Coronary artery (tissue), 2 donors: ENCODE data around the gene NHEJ1.

Source experiments
- DNase-seq: peaks from one replicate; pipeline ENCODE4 v3.0.0-alpha.2; 2017; ENCODE audit warnings: low spot score
- H3K27ac ChIP-seq, 2 donors: fragments of 200-600 bp; sonication (generic); one replicate each; pipeline ENCODE4 v1.5.1; 2016 to 2019
- H3K4me3 ChIP-seq: fragments of 200-600 bp; sonication (generic); 2 replicates; pipeline ENCODE4 v1.5.1; 2016; ENCODE audit warnings: mild to moderate bottlenecking, moderate library complexity
- TF ChIP-seq, protein P1 (sequence below): fragments of 200-600 bp; sonication (generic); IDR thresholded peaks from one replicate; pipeline ENCODE4 v1.5.1; 2019; ENCODE audit warnings: antibody characterized with exemption

The NHEJ1 gene

GRCh38 chr2:219028996-219029828, 131.4 kb downstream of the NHEJ1 start:
- DNase-seq: no peak
- no peak overlapping the region for H3K27ac ChIP-seq
- TF ChIP-seq, protein P1, sequence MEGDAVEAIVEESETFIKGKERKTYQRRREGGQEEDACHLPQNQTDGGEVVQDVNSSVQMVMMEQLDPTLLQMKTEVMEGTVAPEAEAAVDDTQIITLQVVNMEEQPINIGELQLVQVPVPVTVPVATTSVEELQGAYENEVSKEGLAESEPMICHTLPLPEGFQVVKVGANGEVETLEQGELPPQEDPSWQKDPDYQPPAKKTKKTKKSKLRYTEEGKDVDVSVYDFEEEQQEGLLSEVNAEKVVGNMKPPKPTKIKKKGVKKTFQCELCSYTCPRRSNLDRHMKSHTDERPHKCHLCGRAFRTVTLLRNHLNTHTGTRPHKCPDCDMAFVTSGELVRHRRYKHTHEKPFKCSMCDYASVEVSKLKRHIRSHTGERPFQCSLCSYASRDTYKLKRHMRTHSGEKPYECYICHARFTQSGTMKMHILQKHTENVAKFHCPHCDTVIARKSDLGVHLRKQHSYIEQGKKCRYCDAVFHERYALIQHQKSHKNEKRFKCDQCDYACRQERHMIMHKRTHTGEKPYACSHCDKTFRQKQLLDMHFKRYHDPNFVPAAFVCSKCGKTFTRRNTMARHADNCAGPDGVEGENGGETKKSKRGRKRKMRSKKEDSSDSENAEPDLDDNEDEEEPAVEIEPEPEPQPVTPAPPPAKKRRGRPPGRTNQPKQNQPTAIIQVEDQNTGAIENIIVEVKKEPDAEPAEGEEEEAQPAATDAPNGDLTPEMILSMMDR: no peak

GRCh38 chr2:219028141-219028540, 132.5 kb downstream of the NHEJ1 start:
- Histone ChIP-seq H3K4me3 (no peak overlapping the region), H3K27ac (no peak overlapping the region)
- TF ChIP-seq, protein P1: no peak
- no peak for DNase-seq

More at GRCh38 chr2:219028996-219029828, 131.4 kb downstream of the NHEJ1 start:
- no peak overlapping the region for H3K4me3 ChIP-seq

DNA sequence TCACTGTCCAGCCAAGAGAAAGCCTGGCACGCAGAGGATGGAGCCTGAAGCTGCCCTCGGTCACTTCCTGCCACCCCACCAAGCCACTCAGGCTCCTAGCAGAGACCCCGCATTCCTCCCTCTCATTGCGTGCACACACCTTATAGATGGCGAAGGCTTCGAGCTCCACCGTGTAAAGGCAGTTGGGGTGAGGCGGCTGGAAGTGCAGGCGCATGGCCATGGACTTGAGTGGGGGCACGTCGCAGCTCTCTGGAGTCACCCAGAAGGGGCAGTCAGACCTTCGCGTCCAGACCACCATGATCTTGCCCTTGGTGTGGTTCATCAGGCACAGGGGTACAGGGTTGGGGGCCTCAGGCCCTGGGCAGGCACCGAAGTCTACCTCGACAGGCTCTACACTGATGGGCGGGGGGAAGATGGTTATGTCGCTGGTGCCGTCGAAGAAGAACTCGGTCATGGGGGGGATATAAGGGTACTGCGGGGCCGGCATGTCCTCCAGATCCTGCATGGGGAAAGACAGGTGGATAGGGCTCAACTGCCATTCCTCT, 133.0 kb downstream of the NHEJ1 start:
- Histone ChIP-seq H3K4me3 (no peak overlapping the region), H3K27ac (no peak overlapping the region)
- no peak for DNase-seq
- TF ChIP-seq, protein P1: no peak

- Histone ChIP-seq H3K27ac (no peak overlapping the region), H3K4me3 (no peak overlapping the region)
- TF ChIP-seq, protein P1: no peak
- DNase-seq: no peak
Observed at GRCh38 chr2:219026946-219027345, 133.7 kb downstream of the NHEJ1 start.

GRCh38 chr2:219025637-219026585, 134.7 kb downstream of the NHEJ1 start:
- H3K27ac ChIP-seq: no peak overlapping the region
- TF ChIP-seq, protein P1: no peak
- no peak for DNase-seq
- H3K4me3 ChIP-seq: no peak overlapping the region
